Measurements from ENCODE around the gene SLC39A10.
"Not testable (repeated sequence)": the region's sequence is repeated elsewhere in the genome, so short reads cannot be mapped to it uniquely, and the experiment has no call there.

The SLC39A10 gene

DNA sequence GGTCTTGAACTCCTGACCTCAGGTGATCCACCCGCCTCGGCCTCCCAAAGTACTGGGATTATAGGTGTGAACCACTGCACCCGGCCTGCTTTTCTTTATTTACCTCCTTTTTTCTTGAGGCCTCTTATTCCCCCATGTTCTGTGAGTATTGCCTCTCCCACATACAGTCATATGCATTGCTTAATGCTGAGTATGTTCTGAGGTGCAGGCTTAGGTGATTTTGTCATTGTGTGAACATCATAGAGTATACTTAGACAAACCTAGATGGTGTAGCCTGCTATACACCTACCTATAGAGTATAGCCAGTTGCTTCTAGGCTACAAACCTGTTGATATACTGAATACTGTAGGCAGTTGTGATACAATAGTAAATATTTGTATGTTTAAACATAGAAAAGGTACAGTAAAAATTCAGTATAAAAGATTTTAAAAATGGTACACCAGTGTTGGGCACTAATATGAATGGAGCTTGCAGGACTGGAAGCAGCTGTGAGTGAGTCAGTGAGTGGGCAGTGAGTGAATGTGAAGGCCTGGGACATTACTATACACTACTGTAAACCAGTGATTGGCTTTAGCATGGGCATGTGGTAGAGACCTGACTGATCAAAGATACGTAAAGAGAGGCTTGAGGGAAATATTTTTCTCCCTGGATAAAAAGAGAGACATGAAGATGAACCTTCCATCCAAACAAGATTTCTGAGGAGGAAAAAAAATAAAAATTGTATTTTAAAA lies 17.6 kb downstream of the SLC39A10 start:
- DNase-seq = no peak

DNA sequence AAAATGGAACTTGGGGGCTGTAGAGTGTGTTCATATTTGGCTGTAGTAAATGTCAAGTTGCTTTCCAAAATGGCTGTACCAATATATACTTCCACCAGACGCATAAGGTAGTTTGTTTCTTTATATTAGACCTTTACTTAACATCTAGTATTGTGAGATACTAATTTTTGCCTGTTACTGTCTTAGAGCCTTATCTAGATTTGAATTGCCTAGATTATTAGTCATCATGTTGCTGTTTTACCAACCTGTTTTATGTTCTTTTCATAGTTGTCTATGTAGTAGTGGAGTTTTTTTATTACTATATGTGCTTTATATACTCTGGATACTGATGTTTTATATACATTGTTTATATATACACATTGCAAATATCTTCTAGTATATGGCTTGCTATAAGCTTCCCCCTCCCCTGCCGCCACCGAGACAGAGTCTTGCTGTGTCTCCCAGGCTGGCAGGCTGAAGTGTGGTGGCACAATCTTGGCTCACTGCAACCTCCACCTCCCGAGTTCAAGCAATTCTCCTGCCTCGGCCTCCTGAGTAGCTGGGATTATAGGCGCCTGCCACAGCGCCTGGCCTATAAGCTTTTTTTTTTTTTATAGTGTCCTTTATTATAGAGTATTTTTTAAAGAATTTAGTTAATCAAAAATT lies 18.9 kb downstream of the SLC39A10 start:
- no peak for DNase-seq

- DNase-seq = no peak
Measured at GRCh38 chr2:195677290-195677689, 20.3 kb downstream of the SLC39A10 start.

DNA sequence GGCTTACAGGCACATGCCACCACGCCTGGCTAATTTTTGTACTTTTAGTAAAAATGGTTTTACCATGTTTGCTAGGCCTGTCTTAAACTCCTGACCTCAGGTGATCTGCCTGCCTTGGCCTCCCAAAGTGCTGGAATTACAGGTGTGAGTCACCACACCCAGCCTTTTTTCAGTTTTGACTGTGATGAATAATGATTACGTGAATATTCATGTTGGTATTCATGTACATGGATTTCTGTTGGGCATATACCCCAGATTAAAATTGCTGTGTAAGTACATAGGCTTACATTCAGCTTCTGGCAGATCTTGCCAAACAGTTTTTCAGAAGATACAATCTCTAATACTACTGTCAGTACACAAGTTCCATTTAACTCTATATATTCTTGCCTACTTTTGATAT lies 20.9 kb downstream of the SLC39A10 start:
- DNase-seq = no peak

- no peak for DNase-seq
Measured at GRCh38 chr2:195682077-195682476, 25.1 kb downstream of the SLC39A10 start.

DNA sequence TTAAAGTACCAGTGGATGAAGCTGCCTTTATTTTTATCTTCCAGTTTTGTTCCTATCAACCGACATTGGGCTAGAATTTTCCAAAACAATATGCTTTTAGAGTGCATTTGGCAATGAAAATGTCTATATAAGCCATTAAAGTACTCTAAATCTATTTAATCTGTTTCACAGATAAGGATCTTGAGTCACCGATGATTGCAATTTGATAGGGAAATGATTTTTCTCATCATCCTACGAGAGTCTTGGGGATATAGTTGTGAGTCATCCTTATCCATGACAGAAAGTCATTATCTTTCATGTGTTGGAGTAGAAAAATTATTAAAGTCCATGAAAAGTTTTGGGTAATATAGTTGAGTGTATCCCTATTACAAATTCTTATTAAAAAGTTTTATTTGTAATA lies 26.1 kb downstream of the SLC39A10 start:
- no peak for DNase-seq

GRCh38 chr2:195686564-195686963 lies 29.5 kb downstream of the SLC39A10 start:
- no peak for DNase-seq

DNA sequence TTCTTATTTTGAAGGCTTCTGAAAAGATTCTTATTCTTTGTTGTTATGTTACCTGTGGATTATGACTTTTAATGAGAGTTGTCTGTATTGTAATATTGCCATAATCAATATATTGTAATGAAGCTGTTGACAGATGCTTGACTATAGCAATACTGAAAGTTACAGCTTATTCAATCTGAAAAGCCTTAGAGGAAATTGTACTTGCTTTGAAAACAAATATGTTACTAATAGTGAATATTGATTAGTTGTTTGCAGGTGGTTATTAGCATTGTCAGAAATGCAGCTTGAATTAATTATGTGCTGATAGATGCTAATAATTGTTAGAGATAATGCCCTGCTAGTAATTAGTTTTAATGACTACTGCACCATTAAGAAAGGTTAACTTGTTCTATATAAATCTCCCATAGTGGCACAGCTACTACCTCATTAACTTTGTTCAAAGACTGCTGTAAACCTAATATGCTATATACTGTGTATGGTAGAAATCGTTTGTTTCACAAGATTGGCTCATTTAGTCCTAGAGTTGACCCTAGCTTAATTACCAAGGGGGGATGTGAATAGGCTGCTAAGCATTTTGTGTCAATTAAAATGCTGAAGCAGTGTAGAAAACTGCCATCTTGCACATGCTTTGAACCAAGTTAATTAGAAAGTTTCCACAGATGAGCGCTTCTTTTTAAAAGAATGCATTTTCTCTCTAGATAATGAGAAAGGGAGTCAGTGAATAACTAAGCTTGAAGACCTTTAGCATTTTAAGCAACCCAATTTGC lies 30.5 kb downstream of the SLC39A10 start:
- DNase-seq = no peak

- DNase-seq = not testable (repeated sequence)
Measured at GRCh38 chr2:195692531-195692930, 35.5 kb downstream of the SLC39A10 start.

- no peak for DNase-seq
Measured at GRCh38 chr2:195694553-195694952, 37.5 kb downstream of the SLC39A10 start.

GRCh38 chr2:195695002-195695631 lies 38.1 kb downstream of the SLC39A10 start:
- no peak for DNase-seq

- no peak for DNase-seq
Measured at GRCh38 chr2:195696012-195696411, 39.0 kb downstream of the SLC39A10 start.

DNA sequence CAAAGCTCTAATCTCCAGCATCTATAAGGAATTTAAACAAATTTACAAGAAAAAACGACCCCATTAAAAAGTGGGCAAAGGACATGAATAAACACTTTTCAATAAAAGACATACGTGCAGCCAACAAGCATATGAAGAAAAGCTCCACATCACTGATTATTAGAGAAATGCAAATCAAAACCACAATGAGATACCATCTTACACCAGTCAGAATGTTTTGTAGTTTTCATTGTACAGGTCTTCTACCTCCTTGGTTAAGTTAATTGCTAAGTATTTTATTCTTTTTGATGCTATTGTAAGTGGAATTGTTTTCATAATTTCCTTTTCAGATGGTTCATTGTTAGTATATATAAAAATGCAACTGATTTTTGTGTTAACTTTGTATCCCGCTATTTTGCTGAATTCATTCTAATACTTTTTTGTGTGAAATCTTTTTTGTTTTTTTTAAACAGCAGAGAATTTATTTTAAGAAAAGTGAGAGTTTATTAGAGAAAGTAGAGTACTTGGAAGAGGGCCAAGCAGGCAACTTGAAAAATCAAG lies 40.7 kb downstream of the SLC39A10 start:
- DNase-seq = no peak

- DNase-seq = no peak
Measured at GRCh38 chr2:195700480-195700879, 43.5 kb downstream of the SLC39A10 start.

- DNase-seq = no peak
Measured at GRCh38 chr2:195706161-195706900, 49.3 kb downstream of the SLC39A10 start.

DNA sequence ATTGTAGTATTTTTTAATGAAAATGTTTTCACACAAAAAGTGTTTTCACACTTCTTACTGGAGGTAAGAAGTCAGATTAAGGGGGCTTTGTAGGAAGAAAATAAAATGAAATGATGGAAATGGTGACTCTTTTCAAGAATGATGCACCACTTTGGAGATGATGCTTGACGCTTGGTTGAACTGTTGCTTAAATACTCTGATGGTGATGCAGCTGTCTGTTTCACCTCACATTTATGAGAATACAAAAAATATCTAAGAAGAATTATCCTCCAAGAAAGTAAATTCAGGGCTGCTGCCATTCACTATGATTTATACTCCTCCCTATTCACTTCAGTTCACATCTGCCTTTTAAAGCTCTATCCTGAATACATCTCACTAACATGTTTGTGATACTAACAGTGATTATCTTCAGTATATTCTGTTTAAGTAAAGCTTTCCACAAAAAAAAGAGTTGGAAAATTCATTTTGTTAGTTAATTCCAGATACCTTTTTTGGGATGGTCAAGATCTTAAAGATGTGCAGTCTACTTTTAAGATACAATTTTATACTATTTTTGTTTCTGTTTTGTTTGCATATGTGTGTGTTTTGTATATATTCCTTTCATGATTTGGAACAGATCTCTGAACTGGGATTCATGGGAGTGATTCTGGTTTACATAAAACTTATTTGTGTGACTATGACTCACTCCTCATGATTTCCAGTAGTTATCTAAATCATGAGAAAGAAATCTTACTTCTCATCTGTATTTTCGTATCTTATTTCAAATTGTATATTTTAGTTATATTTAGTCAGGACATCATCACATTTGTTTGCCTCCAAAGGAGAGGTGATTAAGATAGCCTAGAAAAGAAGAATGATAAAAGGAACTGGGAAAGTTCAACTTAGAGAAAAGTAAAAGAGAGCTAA lies 53.1 kb downstream of the SLC39A10 start:
- DNase-seq = no peak

- no peak for DNase-seq
Measured at GRCh38 chr2:195711478-195711877, 54.5 kb downstream of the SLC39A10 start.

DNA sequence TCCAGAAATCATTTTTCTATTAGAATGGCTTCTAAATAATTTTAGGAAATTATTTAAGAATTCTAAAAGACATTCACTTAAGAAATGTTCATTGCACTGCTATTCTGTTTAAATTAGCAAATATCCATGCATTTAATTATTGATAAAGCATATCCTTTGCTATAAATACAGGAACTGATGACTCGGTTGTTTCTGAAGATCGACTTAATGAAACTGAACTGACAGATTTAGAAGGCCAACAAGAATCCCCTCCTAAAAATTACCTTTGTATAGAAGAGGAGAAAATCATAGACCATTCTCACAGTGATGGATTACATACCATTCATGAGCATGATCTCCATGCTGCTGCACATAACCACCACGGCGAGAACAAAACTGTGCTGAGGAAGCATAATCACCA lies 59.4 kb downstream of the SLC39A10 start:
- DNase-seq = no peak

- DNase-seq = no peak
Measured at GRCh38 chr2:195721042-195721441, 64.0 kb downstream of the SLC39A10 start.

- DNase-seq = no peak
Measured at GRCh38 chr2:195722075-195722474, 65.0 kb downstream of the SLC39A10 start.

- DNase-seq = no peak
Measured at GRCh38 chr2:195727106-195727505, 70.1 kb downstream of the SLC39A10 start.
